ENCODE results near the gene HTR3B.

The HTR3B gene

GRCh38 chr11:113989381-113989780, 84.8 kb downstream of the HTR3B start:
- no peak for DNase-seq (ENCODE audit: low read depth in 4 of 4, low spot score in 1 of 4)

GRCh38 chr11:113989916-113990315, 85.3 kb downstream of the HTR3B start:
- DNase-seq (ENCODE audit: low read depth in 4 of 4, low spot score in 1 of 4) = no peak

- DNase-seq (ENCODE audit: low read depth in 4 of 4, low spot score in 1 of 4) = no peak
Observed at GRCh38 chr11:113991170-113991569, 86.6 kb downstream of the HTR3B start.

GRCh38 chr11:113991718-113992458, 87.3 kb downstream of the HTR3B start:
- DNase-seq (ENCODE audit: low read depth in 4 of 4, low spot score in 1 of 4) = no peak

DNA sequence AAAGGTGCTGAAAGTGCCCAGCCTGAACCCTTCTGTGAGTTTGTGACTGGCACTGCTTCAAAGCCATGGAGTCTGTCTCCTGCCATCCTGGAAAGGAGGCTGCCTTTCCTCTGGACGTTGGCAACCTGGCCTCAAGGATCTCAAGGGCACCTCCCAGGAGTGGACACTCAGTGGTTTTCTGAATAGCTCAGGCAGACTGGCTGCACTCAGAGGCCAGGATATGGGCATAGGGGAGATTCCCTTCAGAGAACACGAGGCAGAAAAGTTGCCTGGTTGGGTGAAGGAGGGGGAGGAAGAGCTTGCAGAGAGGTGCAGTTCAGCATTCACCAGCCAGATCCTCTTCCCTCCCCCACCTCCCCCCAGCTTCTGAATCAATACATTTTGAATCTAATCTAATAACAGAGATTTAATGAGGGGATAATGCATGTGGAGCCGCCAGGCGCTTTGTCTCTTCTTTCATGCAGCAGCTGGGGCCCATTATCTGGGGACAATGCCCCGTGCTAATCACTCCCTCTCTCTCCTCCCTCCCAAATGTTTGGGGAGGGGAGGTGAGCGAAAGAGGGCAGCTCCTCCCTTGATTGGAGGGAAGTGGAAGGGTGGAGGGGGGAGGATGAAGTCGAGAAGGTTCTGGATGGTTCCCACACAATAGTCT, 88.0 kb downstream of the HTR3B start:
- no peak for DNase-seq (ENCODE audit: low read depth in 4 of 4, low spot score in 1 of 4)

DNA sequence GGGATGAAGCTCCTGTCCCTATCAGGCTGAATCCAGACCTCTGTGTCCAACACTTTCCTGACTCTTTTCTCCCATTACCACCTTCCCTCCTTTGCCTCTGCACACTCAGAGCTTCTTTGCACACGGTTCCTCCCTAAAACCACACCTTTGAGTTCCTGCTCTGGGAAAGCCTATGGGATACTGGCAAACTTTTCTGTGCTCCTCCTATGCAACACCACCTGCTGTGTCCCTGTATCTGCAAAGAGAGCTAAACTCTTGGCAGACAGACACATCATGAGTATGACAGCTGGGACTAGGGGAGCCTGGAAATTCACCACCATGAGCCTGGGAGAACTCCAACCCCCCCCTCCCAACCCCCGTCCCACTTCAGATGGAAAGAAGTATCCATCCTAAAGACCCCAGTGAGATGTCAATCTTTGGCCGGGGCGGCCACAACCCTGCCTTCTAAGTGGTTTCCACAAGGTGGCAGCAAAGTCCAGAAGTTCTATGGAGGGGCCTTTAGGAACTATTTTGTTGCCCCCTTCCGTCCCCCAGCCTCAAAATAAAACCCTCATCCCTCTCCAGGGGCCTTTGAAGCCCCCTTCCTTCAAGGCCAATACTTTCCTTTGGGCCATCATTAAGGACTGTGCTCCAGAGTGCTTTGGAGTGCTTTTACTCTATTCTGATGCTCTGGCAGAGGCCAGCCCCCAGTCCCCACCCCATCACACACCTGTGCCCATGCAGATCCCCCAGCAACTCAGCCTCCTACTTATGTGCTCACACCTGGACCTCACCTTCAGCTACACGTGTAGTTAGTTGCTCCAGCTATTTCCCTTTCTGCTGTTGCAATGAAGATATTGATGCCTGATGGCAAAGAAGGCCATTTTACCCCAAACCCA, 89.7 kb downstream of the HTR3B start:
- DNase-seq (ENCODE audit: low read depth in 4 of 4, low spot score in 1 of 4) = peak; percentile 6 to 20 (median 13)
